Choroid plexus epithelial cell (primary cell): ENCODE data around the gene RAI14.
"Not testable (repeated sequence)": the region's sequence is repeated elsewhere in the genome, so short reads cannot be mapped to it uniquely, and the experiment has no call there.

ENCODE experiments used
- DNase-seq: peaks from one replicate; pipeline ENCODE4 v3.0.0-alpha.2; 2010; ENCODE audit warnings: low read depth
- H3K4me3 ChIP-seq: 2 replicates; pipeline ENCODE4 v1.5.1; 2011; ENCODE audit warnings: low read depth, mild to moderate bottlenecking, control low read depth, low read length, moderate library complexity
- TF ChIP-seq, protein P1 (sequence below): conservative IDR thresholded peaks from 2 replicates; pipeline ENCODE4 v1.5.1; 2011; ENCODE audit warnings: low read depth, mild to moderate bottlenecking, control low read depth, inconsistent platforms, low read length, moderate library complexity

RAI14 gene

DNA sequence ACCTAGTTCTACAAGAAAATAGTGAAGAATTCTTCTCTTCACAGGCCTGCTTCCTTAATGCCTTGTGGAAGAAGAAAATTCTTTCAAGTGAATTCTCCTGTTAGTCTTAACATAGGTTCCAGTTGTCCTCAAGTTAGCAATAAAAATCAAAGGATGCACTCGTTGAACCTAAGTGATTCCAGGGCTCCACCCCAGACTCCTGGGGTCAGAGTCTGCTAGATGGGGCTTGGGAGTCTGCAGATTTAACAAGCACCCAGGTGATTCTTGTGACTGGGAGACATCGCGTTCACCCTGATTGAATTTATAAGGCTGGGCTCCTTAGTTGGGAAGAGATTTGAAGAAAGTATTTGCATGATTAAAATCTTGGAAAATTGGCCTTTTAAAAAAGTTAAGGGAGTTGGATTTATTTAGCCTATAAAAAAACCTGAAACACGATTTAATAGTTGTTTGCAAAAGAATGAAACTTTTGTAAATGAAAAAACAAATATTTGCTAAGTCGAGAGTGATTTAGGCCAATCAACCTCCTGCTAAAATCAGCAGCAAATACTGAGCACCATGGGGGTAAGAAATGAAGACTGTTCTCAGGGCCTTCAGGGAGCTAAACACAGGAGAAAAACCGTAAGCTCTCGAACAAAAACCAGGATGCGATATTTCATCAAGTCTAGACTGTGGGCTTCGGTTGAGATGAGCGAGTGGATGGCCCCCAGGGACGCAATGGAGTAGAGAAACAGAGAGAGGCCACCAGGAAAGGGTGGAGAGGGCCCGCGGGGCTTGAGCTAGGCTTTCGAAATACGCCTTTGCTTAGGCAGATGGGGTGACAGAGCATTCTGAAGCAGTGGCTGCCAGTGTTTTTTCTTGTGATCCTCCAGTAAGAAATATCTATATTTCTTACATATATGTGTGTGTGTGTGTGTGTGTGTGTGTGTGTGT lies 95.9 kb downstream of the RAI14 start:
- no peak for DNase-seq
- TF ChIP-seq, protein P1, sequence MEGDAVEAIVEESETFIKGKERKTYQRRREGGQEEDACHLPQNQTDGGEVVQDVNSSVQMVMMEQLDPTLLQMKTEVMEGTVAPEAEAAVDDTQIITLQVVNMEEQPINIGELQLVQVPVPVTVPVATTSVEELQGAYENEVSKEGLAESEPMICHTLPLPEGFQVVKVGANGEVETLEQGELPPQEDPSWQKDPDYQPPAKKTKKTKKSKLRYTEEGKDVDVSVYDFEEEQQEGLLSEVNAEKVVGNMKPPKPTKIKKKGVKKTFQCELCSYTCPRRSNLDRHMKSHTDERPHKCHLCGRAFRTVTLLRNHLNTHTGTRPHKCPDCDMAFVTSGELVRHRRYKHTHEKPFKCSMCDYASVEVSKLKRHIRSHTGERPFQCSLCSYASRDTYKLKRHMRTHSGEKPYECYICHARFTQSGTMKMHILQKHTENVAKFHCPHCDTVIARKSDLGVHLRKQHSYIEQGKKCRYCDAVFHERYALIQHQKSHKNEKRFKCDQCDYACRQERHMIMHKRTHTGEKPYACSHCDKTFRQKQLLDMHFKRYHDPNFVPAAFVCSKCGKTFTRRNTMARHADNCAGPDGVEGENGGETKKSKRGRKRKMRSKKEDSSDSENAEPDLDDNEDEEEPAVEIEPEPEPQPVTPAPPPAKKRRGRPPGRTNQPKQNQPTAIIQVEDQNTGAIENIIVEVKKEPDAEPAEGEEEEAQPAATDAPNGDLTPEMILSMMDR: no peak
- no peak overlapping the region for H3K4me3 ChIP-seq

DNA sequence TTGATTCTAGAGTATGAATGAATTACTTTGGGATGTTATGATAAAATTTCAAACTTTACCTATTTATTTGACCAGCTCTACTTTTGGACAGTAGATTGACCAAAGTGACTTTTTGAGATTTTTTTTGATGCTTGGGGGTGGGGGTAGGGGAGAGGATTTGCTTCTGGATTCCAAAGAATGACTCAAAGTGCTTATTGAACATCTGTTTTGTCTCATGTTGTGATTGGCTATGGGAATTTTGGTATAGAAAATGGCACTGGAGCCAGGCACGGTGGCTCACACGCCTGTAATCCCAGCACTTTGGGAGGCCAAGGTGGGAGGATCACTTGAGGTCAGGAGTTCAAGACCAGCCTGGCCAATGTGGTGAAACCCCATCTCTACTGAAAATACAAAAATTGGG lies 97.1 kb downstream of the RAI14 start:
- H3K4me3 ChIP-seq, DNase-seq: not testable (repeated sequence)

- no peak for DNase-seq
- TF ChIP-seq, protein P1: no peak
Observed at GRCh38 chr5:34755926-34756325, 99.8 kb downstream of the RAI14 start.

GRCh38 chr5:34756781-34757624 lies 100.9 kb downstream of the RAI14 start:
- TF ChIP-seq, protein P1: no peak
- no peak overlapping the region for H3K4me3 ChIP-seq
- DNase-seq: peak; percentile 65

More at GRCh38 chr5:34755926-34756325, 99.8 kb downstream of the RAI14 start:
- no peak overlapping the region for H3K4me3 ChIP-seq

- no peak overlapping the region for H3K4me3 ChIP-seq
Observed at GRCh38 chr5:34758514-34758913, 102.4 kb downstream of the RAI14 start.

DNA sequence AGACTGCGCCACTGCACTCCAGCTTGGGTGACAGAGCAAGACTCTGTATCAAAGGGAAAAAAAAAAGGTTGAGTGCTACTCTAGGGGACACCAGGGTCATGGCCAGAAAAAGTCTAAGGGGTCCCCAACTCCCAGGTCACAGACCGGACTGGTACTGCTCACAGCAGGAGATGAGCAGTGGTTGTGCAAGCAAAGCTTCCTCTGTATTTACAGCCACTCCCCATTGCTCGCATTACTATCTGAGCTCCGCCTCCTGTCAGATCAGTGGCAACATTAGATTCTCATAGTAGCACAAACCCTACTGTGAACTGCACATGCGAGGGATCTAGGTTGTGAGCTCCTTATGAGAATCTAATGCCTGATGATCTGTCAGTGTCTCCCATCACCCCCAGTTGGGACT lies 103.1 kb downstream of the RAI14 start:
- H3K4me3 ChIP-seq: not testable (repeated sequence)
- peak; percentile 79 for DNase-seq

More at GRCh38 chr5:34758514-34758913, 102.4 kb downstream of the RAI14 start:
- TF ChIP-seq, protein P1: no peak
- DNase-seq: no peak

GRCh38 chr5:34765662-34766061 lies 109.5 kb downstream of the RAI14 start:
- no peak for DNase-seq
- TF ChIP-seq, protein P1: no peak
- no peak overlapping the region for H3K4me3 ChIP-seq
